H9 (cell line): ENCODE data around the gene MYLK. TPM values are rescaled to one million over a fixed set of nuclear protein-coding genes. Genes with fewer than 3 reads are reported as not detected.

Experiments used
- DNase-seq: peaks from one replicate; pipeline ENCODE4 v3.0.0-alpha.2; 2017
- H2AFZ ChIP-seq: one replicate; pipeline ENCODE4 v1.6.1; 2013; ENCODE audit warnings: mild to moderate bottlenecking, low read length, control low read depth, moderate library complexity
- H2AK5ac ChIP-seq: 2 replicates; pipeline ENCODE4 v1.6.1; 2013; ENCODE audit warnings: low read length, control low read depth, mixed read lengths; ENCODE audit not compliant: insufficient read length
- H2BK120ac ChIP-seq: one replicate; pipeline ENCODE4 v1.6.1; 2013; ENCODE audit warnings: low read depth, mild to moderate bottlenecking, low read length, control low read depth, inconsistent platforms; ENCODE audit not compliant: poor library complexity, severe bottlenecking
- H2BK12ac ChIP-seq: 2 replicates; pipeline ENCODE4 v1.6.1; 2013; ENCODE audit warnings: low read length, control low read depth, mixed read lengths, low read depth; ENCODE audit not compliant: insufficient read length
- H2BK15ac ChIP-seq: 2 replicates; pipeline ENCODE4 v1.6.1; 2013; ENCODE audit warnings: low read depth, low read length, control low read depth
- H2BK20ac ChIP-seq: one replicate; pipeline ENCODE4 v1.6.1; 2013; ENCODE audit warnings: low read depth, mild to moderate bottlenecking, low read length, control low read depth, inconsistent platforms; ENCODE audit not compliant: poor library complexity, severe bottlenecking
- H2BK5ac ChIP-seq: 2 replicates; pipeline ENCODE4 v1.6.1; 2013; ENCODE audit warnings: low read length, control low read depth, mixed read lengths; ENCODE audit not compliant: insufficient read length
- H3K14ac ChIP-seq: 2 replicates; pipeline ENCODE4 v1.6.1; 2013; ENCODE audit warnings: low read length, control low read depth; ENCODE audit not compliant: insufficient read depth
- H3K18ac ChIP-seq: 2 replicates; pipeline ENCODE4 v1.6.1; 2013; ENCODE audit warnings: low read depth, mild to moderate bottlenecking, mixed read lengths, low read length, control low read depth; ENCODE audit not compliant: insufficient read length
- H3K23ac ChIP-seq: 2 replicates; pipeline ENCODE4 v1.6.1; 2013; ENCODE audit warnings: low read length, control low read depth, mixed read lengths, low read depth; ENCODE audit not compliant: insufficient read length
- H3K23me2 ChIP-seq: 2 replicates; pipeline ENCODE4 v1.6.1; 2013; ENCODE audit warnings: low read depth, mild to moderate bottlenecking, mixed read lengths, low read length, control low read depth; ENCODE audit not compliant: insufficient read length, poor library complexity, severe bottlenecking
- H3K27ac ChIP-seq: 2 replicates; pipeline ENCODE4 v1.5.1; 2013; ENCODE audit warnings: low read length, control low read depth, mixed read lengths, low read depth; ENCODE audit not compliant: insufficient read length
- H3K27me3 ChIP-seq: 2 replicates; pipeline ENCODE4 v1.6.1; 2013; ENCODE audit warnings: low read length, control low read depth, inconsistent platforms; ENCODE audit not compliant: insufficient read depth
- H3K4ac ChIP-seq: 2 replicates; pipeline ENCODE4 v1.6.1; 2013; ENCODE audit warnings: low read depth, mild to moderate bottlenecking, control low read depth, inconsistent platforms, low read length, moderate library complexity
- H3K4me1 ChIP-seq: 2 replicates; pipeline ENCODE4 v1.6.1; 2013; ENCODE audit warnings: low read length, control low read depth, inconsistent platforms; ENCODE audit not compliant: insufficient read depth
- H3K4me2 ChIP-seq: 2 replicates; pipeline ENCODE4 v1.6.1; 2013; ENCODE audit warnings: low read length, control low read depth, mixed read lengths; ENCODE audit not compliant: insufficient read length, insufficient read depth
- H3K56ac ChIP-seq: 2 replicates; pipeline ENCODE4 v1.6.1; 2013; ENCODE audit warnings: low read depth, mild to moderate bottlenecking, mixed read lengths, low read length, control low read depth; ENCODE audit not compliant: insufficient read length
- H3K79me1 ChIP-seq: 2 replicates; pipeline ENCODE4 v1.6.1; 2013; ENCODE audit warnings: low read depth, mild to moderate bottlenecking, moderate library complexity, low read length, control low read depth, inconsistent platforms; ENCODE audit not compliant: insufficient read depth, poor library complexity, severe bottlenecking
- H3K79me2 ChIP-seq: 2 replicates; pipeline ENCODE4 v1.6.1; 2013; ENCODE audit warnings: low read length, control low read depth, inconsistent platforms; ENCODE audit not compliant: insufficient read depth
- H3K9ac ChIP-seq: 2 replicates; pipeline ENCODE4 v1.6.1; 2013; ENCODE audit warnings: low read length, control low read depth, mixed read lengths; ENCODE audit not compliant: insufficient read length; ENCODE audit errors: extremely low read depth
- H3K9me3 ChIP-seq: one replicate; pipeline ENCODE4 v1.6.1; 2013; ENCODE audit warnings: low read depth, low read length, inconsistent platforms; ENCODE audit not compliant: control insufficient read depth
- H3T11ph ChIP-seq: one replicate; pipeline ENCODE4 v1.6.1; 2013; ENCODE audit warnings: mild to moderate bottlenecking, low read length, control low read depth, inconsistent platforms
- H4K20me1 ChIP-seq: one replicate; pipeline ENCODE4 v1.6.1; 2013; ENCODE audit not compliant: control insufficient read depth, insufficient read length, insufficient read depth
- H4K5ac ChIP-seq: 2 replicates; pipeline ENCODE4 v1.6.1; 2013; ENCODE audit warnings: low read depth, mild to moderate bottlenecking, mixed read lengths, low read length, control low read depth; ENCODE audit not compliant: insufficient read length
- H4K8ac ChIP-seq: replicated peaks from 2 replicates; pipeline ENCODE4 v1.6.1; 2013; ENCODE audit warnings: low read length, control low read depth, mixed read lengths, low read depth; ENCODE audit not compliant: insufficient read length
- H4K91ac ChIP-seq: 2 replicates; pipeline ENCODE4 v1.6.1; 2013; ENCODE audit warnings: low read depth, mild to moderate bottlenecking, moderate library complexity, mixed read lengths, low read length, control low read depth; ENCODE audit not compliant: insufficient read length
- H3K27ac Mint-ChIP-seq, 3 experiments: 2 replicates in 2 of 3; 3 replicates in 1 of 3; pipeline ENCODE4 v1.8.0; 2020 to 2021; ENCODE audit warnings: mixed read lengths in 3 of 3, mild to moderate bottlenecking in 1 of 3, moderate library complexity in 1 of 3
- H3K27me3 Mint-ChIP-seq: 2 replicates; pipeline ENCODE4 v1.8.0; 2021; ENCODE audit warnings: low read depth, mild to moderate bottlenecking, moderate library complexity, mixed read lengths
- H3K36me3 Mint-ChIP-seq, 3 experiments: 2 replicates in 2 of 3; 3 replicates in 1 of 3; pipeline ENCODE4 v1.8.0; 2020 to 2021; ENCODE audit warnings: low read depth in 3 of 3, mixed read lengths in 3 of 3; ENCODE audit not compliant: insufficient read depth in 1 of 3
- H3K4me1 Mint-ChIP-seq, 2 experiments: 2 replicates each; pipeline ENCODE4 v1.8.0; 2020; ENCODE audit warnings: mixed read lengths in 2 of 2
- H3K4me3 Mint-ChIP-seq, 2 experiments: 2 replicates in 1 of 2; 3 replicates in 1 of 2; pipeline ENCODE4 v1.8.0; 2020 to 2021; ENCODE audit warnings: mild to moderate bottlenecking in 2 of 2, mixed read lengths in 2 of 2, moderate library complexity in 1 of 2
- H3K9me3 Mint-ChIP-seq, 2 experiments: 2 replicates in 1 of 2; 3 replicates in 1 of 2; pipeline ENCODE4 v1.8.0; 2020; ENCODE audit warnings: mild to moderate bottlenecking in 2 of 2, mixed read lengths in 2 of 2, moderate library complexity in 1 of 2
- CTCF ChIP-seq: fragments of 200-600 bp; sonication (generic); conservative IDR thresholded peaks from 3 replicates; pipeline ENCODE4 v1.8.0; 2021; ENCODE audit warnings: antibody characterized with exemption, mild to moderate bottlenecking
- WGBS: extraction: QIAGEN DNeasy Blood & Tissue Kit; methylation state at CpG from one replicate; pipeline ENCODE4 v1.1.7; 2013; ENCODE audit warnings: missing lambda C conversion rate, low lambda C conversion rate, mixed read lengths; ENCODE audit not compliant: insufficient read length; ENCODE audit errors: extremely low coverage; 5-methylcytosine and 5-hydroxymethylcytosine counted together
- total RNA-seq: library from RNA; stranded (reverse); gene quantifications from 2 replicates; pipeline ENCODE4 v1.2.1, GENCODE V29; 2021

Gene MYLK
- total RNA-seq, 1 experiment from 2014 or later = 10.1 TPM

GRCh38 chr3:123842711-123843110 lies 41.4 kb downstream of the MYLK start:
- no peak overlapping the region for H3K4me2 ChIP-seq
- H3K27ac ChIP-seq = no peak overlapping the region
- H3K4me1 ChIP-seq = no peaks in the 10 kb centered on the region; the same call in 1 of the 2 replicates
- no peak overlapping the region for H3K23ac ChIP-seq
- WGBS = no CpG with 5 or more reads among the region's 4 CpGs
- Mint-ChIP-seq H3K27me3 (no peaks in the 10 kb centered on the region), H3K4me1 (peaks cover 4 to 11% of the 10 kb centered on the region in 2 experiments), H3K27ac (0 out of 7 replicates have a peak overlapping the region, but pooled peaks of 1 of the 3 experiments have one; percentile 2), H3K9me3 (peaks cover 37 to 44% of the 10 kb centered on the region in 2 experiments), H3K4me3 (no peak overlapping the region), H3K36me3 (peaks cover 8 to 36% (median 16%) of the 10 kb centered on the region in 3 experiments)
- no peaks in the 10 kb centered on the region for H3K79me1 ChIP-seq
- H3K9ac ChIP-seq = no peak overlapping the region
- no peak for DNase-seq
- no peaks in the 10 kb centered on the region for H4K20me1 ChIP-seq
- no peak overlapping the region for H2BK15ac ChIP-seq
- H2BK12ac ChIP-seq = no peak overlapping the region
- no peak overlapping the region for H2BK5ac ChIP-seq
- H4K91ac ChIP-seq = no peak overlapping the region
- no peak overlapping the region for H2AFZ ChIP-seq
- H3K9me3 ChIP-seq = no peaks in the 10 kb centered on the region
- no peaks in the 10 kb centered on the region for H3K27me3 ChIP-seq
- no peaks in the 10 kb centered on the region for H3K23me2 ChIP-seq
- H2BK120ac ChIP-seq = no peak overlapping the region
- H4K8ac ChIP-seq = no peak overlapping the region
- H3K4ac ChIP-seq = no peak overlapping the region
- H3K18ac ChIP-seq = peak overlapping the region; percentile 17
- H3K56ac ChIP-seq = no peak overlapping the region
- H2AK5ac ChIP-seq = peak overlapping the region; percentile 27
- no peak overlapping the region for H3T11ph ChIP-seq
- H2BK20ac ChIP-seq = peak overlapping the region; percentile 32
- H3K14ac ChIP-seq = no peak overlapping the region
- no peaks in the 10 kb centered on the region for H3K79me2 ChIP-seq
- H4K5ac ChIP-seq = no peak overlapping the region
- TF ChIP-seq CTCF = no peak
